SK-N-SH (cell line): Measurements from ENCODE around the gene PPP1R14D. TPM values are rescaled to one million over a fixed set of nuclear protein-coding genes. Genes with fewer than 3 reads are reported as not detected.

Experiments used
- CTCF ChIA-PET: fragments of 300-600, 350-600 bp; formaldehyde crosslinking; extraction: SDS; loops from one replicate; lab custom pipeline; 2021; lab: Yijun Ruan, JAX
- POLR2A ChIA-PET: fragments of 350-600 bp; sonication (Branson Sonifier 250); formaldehyde crosslinking; extraction: SDS; loops from one replicate; lab custom pipeline; 2020; ENCODE audit warnings: antibody characterized with exemption, inconsistent platforms; lab: Yijun Ruan, JAX
- DNase-seq: peaks from one replicate; pipeline ENCODE4 v3.0.0; 2012
- H2AFZ ChIP-seq: fragments of 200-600 bp; sonication (generic); 2 replicates; pipeline ENCODE4 v1.8.1; 2016; ENCODE audit warnings: antibody characterized with exemption, mild to moderate bottlenecking, low read depth
- H3F3A ChIP-seq: fragments of 200-600 bp; sonication (generic); replicated peaks from 2 replicates; pipeline ENCODE3; 2016; ENCODE audit warnings: antibody characterized with exemption, mild to moderate bottlenecking; ENCODE audit not compliant: insufficient read depth
- H3K27ac ChIP-seq, 2 experiments: fragments of 200-500 bp in 1 of 2; fragments of 200-600 bp in 1 of 2; sonication (Bioruptor generic) in 1 of 2; sonication (generic), shearing (Covaris generic) in 1 of 2; 2 replicates each; pipeline versions ENCODE4 v1.5.1 to v1.6.1; 2014 to 2016; ENCODE audit warnings: low read depth in 2 of 2, inconsistent platforms in 1 of 2, low read length in 1 of 2, mild to moderate bottlenecking in 1 of 2, mixed read lengths in 1 of 2
- H3K27me3 ChIP-seq: fragments of 200-600 bp; sonication (generic), shearing (Covaris generic); 2 replicates; pipeline ENCODE4 v1.6.1; 2016; ENCODE audit warnings: mixed run types; ENCODE audit not compliant: insufficient read depth
- H3K36me3 ChIP-seq, 2 experiments: fragments of 200-500 bp in 1 of 2; fragments of 200-600 bp in 1 of 2; sonication (Bioruptor generic) in 1 of 2; sonication (generic) in 1 of 2; replicated peaks in 1 of 2; 2 replicates each; pipeline versions ENCODE3 to v1.5.1; 2014 to 2016; ENCODE audit warnings: low read length in 1 of 2, mild to moderate bottlenecking in 1 of 2; ENCODE audit not compliant: insufficient read depth in 2 of 2, control insufficient read depth in 1 of 2
- H3K4me1 ChIP-seq, 2 experiments: fragments of 200-500 bp in 1 of 2; fragments of 200-600 bp in 1 of 2; sonication (Bioruptor generic) in 1 of 2; sonication (generic), shearing (Covaris generic) in 1 of 2; 2 replicates each; pipeline versions ENCODE4 v1.5.1 to v1.6.1; 2014 to 2016; ENCODE audit warnings: low read depth in 1 of 2, low read length in 1 of 2, mixed run types in 1 of 2; ENCODE audit not compliant: insufficient read depth in 2 of 2, control insufficient read depth in 1 of 2
- H3K4me2 ChIP-seq: fragments of 200-600 bp; sonication (generic), shearing (Covaris generic); 2 replicates; pipeline ENCODE4 v1.6.1; 2017; ENCODE audit warnings: mixed run types
- H3K4me3 ChIP-seq, 2 experiments: fragments of 200-500 bp in 1 of 2; fragments of 200-600 bp in 1 of 2; sonication (Bioruptor generic) in 1 of 2; sonication (generic), shearing (Covaris generic) in 1 of 2; 2 replicates each; pipeline versions ENCODE4 v1.5.1 to v1.8.1; 2014 to 2016; ENCODE audit warnings: low read depth in 2 of 2, inconsistent platforms in 1 of 2, low read length in 1 of 2, mild to moderate bottlenecking in 1 of 2, mixed read lengths in 1 of 2, moderate library complexity in 1 of 2
- H3K79me2 ChIP-seq: fragments of 200-600 bp; sonication (generic); 2 replicates; pipeline ENCODE4 v1.8.1; 2017; ENCODE audit warnings: mild to moderate bottlenecking; ENCODE audit not compliant: insufficient read depth
- H3K9ac ChIP-seq: fragments of 200-600 bp; sonication (generic); 2 replicates; pipeline ENCODE4 v1.6.1; 2017; ENCODE audit warnings: mixed run types
- H3K9me2 ChIP-seq: fragments of 200-600 bp; sonication (generic); 2 replicates; pipeline ENCODE4 v1.6.1; 2017; ENCODE audit warnings: mixed run types
- H3K9me3 ChIP-seq: fragments of 200-600 bp; sonication (generic); 2 replicates; pipeline ENCODE4 v1.6.1; 2017; ENCODE audit warnings: mixed run types, mild to moderate bottlenecking, moderate library complexity
- H4K20me1 ChIP-seq: fragments of 200-600 bp; sonication (generic); 2 replicates; pipeline ENCODE4 v1.6.1; 2017; ENCODE audit warnings: mild to moderate bottlenecking, mixed run types; ENCODE audit not compliant: insufficient read depth
- CHD2 ChIP-seq: fragments of 150-350 bp; IDR thresholded peaks from 2 replicates; pipeline ENCODE4 v1.6.1; 2018; ENCODE audit warnings: low read length; ENCODE audit not compliant: partially characterized antibody
- CTCF ChIP-seq: fragments of 200-600 bp; sonication (generic); IDR thresholded peaks from 2 replicates; pipeline ENCODE4 v1.6.1; 2017; ENCODE audit warnings: antibody characterized with exemption, mild to moderate bottlenecking, moderate library complexity
- FOSL2 ChIP-seq: IDR thresholded peaks from 2 replicates; pipeline ENCODE4 v1.4.0; 2012; ENCODE audit warnings: low read depth, mild to moderate bottlenecking, moderate library complexity, borderline replicate concordance
- GATA2 ChIP-seq: sonication (generic); formaldehyde crosslinking; IDR thresholded peaks from 2 replicates; pipeline ENCODE4 v1.5.0; 2020; ENCODE audit warnings: mild to moderate bottlenecking, missing genetic modification reagents
- JUND ChIP-seq: IDR thresholded peaks from 2 replicates; pipeline ENCODE4 v1.4.0; 2012
- MAX ChIP-seq: IDR thresholded peaks from 2 replicates; pipeline ENCODE4 v1.4.0; 2012; ENCODE audit warnings: low read depth
- NRF1 ChIP-seq: IDR thresholded peaks from 2 replicates; pipeline ENCODE4 v1.6.1; 2012; ENCODE audit warnings: low read depth, mild to moderate bottlenecking, low read length
- PBX3 ChIP-seq: IDR thresholded peaks from 2 replicates; pipeline ENCODE4; 2012
- POLR2AphosphoS5 ChIP-seq: IDR thresholded peaks from 2 replicates; pipeline ENCODE4 v1.6.1; 2012; ENCODE audit warnings: low read depth, low read length
- RCOR1 ChIP-seq: fragments of 150-350 bp; IDR thresholded peaks from 2 replicates; pipeline ENCODE4 v1.6.1; 2017; ENCODE audit warnings: antibody characterized with exemption, low read length
- TAF1 ChIP-seq: IDR thresholded peaks from 2 replicates; pipeline ENCODE4 v1.6.1; 2012; ENCODE audit warnings: low read depth, mild to moderate bottlenecking, low read length, moderate library complexity, borderline replicate concordance
- USF1 ChIP-seq: IDR thresholded peaks from 2 replicates; pipeline ENCODE4 v1.4.0; 2012; ENCODE audit warnings: low read depth, borderline replicate concordance
- USF2 ChIP-seq: fragments of 150-350 bp; IDR thresholded peaks from 2 replicates; pipeline ENCODE4 v1.6.1; 2017; ENCODE audit warnings: antibody characterized with exemption, low read length, low read depth, borderline replicate concordance
- ZBTB33 ChIP-seq: IDR thresholded peaks from 2 replicates; pipeline ENCODE4 v1.4.0; 2012; ENCODE audit warnings: low read depth, borderline replicate concordance
- WGBS: methylation state at CpG from one replicate; pipeline ENCODE4 v1.1.6; 2017; ENCODE audit warnings: low lambda C conversion rate; 5-methylcytosine and 5-hydroxymethylcytosine counted together
- polyA plus RNA-seq, 3 experiments: library from polyadenylated mRNA; depleted of rRNA; stranded (reverse); fragments of >200 nt; gene quantifications; 2 replicates each; pipeline ENCODE4 v1.2.3, GENCODE V29; 2012

The PPP1R14D gene
- polyA plus RNA-seq, 1 of the 3 experiments (the other 2 are of a cell fraction) = not detected

- peak overlapping the region; percentile 52 to 63; a peak in 3 of 4 replicates for H3K4me3 ChIP-seq
- H3F3A ChIP-seq = no peaks in the 10 kb centered on the region
- no peaks in the 10 kb centered on the region for H4K20me1 ChIP-seq
- H3K9me3 ChIP-seq = no peaks in the 10 kb centered on the region
- ChIA-PET CTCF (interaction anchor here (0.6 to 11.1 kb wide), 20 partner anchors 9 to 594 kb away, joined by 3 to 69 read pairs (median 4); partner anchors contain the start of genes RAD51, SPINT1 and VPS18), POLR2A (interaction anchor here (0.7 to 2.6 kb wide), 4 partner anchors 15 to 22 kb away, joined by 3 to 12 read pairs (median 8); partner anchors contain the start of gene VPS18)
- no peaks in the 10 kb centered on the region for H3K9me2 ChIP-seq
- TF ChIP-seq MAX (no peak), NRF1 (no peak), USF1 (no peak), PBX3 (no peak), RCOR1 (no peak), TAF1 (no peak)
- H2AFZ ChIP-seq = peak overlapping the region; percentile 79; the same call in 1 of the 2 replicates
- peak overlapping the region; percentile 90 for H3K4me2 ChIP-seq
- no peak for DNase-seq
- no peaks in the 10 kb centered on the region for H3K79me2 ChIP-seq
- no peaks in the 10 kb centered on the region for H3K27me3 ChIP-seq
- H3K36me3 ChIP-seq = no peaks in the 10 kb centered on the region
- no peak overlapping the region for H3K9ac ChIP-seq
- H3K4me1 ChIP-seq = no peaks in the 10 kb centered on the region; a peak in 1 of 4 replicates
- 72% methylated on average over 14 of the region's 33 CpGs for WGBS
- H3K27ac ChIP-seq = no peak overlapping the region
These were observed 44.5 kb upstream of the PPP1R14D start for GRCh38 chr15:40872791-40873693.

- no peak overlapping the region for H3K9ac ChIP-seq
- no peaks in the 10 kb centered on the region for H3K36me3 ChIP-seq
- no peaks in the 10 kb centered on the region for H3F3A ChIP-seq
- H3K9me2 ChIP-seq = no peaks in the 10 kb centered on the region
- POLR2A ChIA-PET = interaction anchor here (2.6 kb wide), 1 partner anchor 14 kb away, joined by 12 read pairs; no protein-coding TSS in a partner anchor
- no peaks in the 10 kb centered on the region for H4K20me1 ChIP-seq
- H3K27me3 ChIP-seq = no peaks in the 10 kb centered on the region
- no peaks in the 10 kb centered on the region for H3K79me2 ChIP-seq
- CTCF ChIA-PET = interaction anchor here (0.6 to 11.1 kb wide), 5 partner anchors 13 to 593 kb away, joined by 3 to 69 read pairs (median 15); partner anchors contain the start of gene VPS18
- no peaks in the 10 kb centered on the region; a peak in 1 of 4 replicates for H3K4me1 ChIP-seq
- no peak for DNase-seq
- H3K4me3 ChIP-seq = no peak overlapping the region
- no peak overlapping the region for H3K27ac ChIP-seq
- WGBS = 96% methylated on average over 8 of the region's 13 CpGs
- no peaks in the 10 kb centered on the region for H3K9me3 ChIP-seq
- no peak overlapping the region for H3K4me2 ChIP-seq
- H2AFZ ChIP-seq = no peak overlapping the region
- TF ChIP-seq CTCF (no peak), CHD2 (no peak), TAF1 (no peak), POLR2AphosphoS5 (no peak), FOSL2 (no peak), ZBTB33 (no peak), USF2 (no peak), GATA2 (no peak), JUND (no peak)
These were observed 43.5 kb upstream of the PPP1R14D start for GRCh38 chr15:40871749-40872617.
